Stomach (tissue), 4 donors: ENCODE results near the gene TOX3.

Source experiments
- CTCF ChIP-seq, 7 experiments: fragments of 450-650 bp in 4 of 7; fragments of 200-600 bp in 3 of 7; sonication (generic) in 3 of 7; IDR thresholded peaks; one replicate each; pipeline ENCODE4 v1.5.1; 2016 to 2019; ENCODE audit warnings: antibody characterized with exemption in 7 of 7, control low read depth in 2 of 7, mild to moderate bottlenecking in 1 of 7
- EP300 ChIP-seq: sonication (generic); formaldehyde crosslinking; IDR thresholded peaks from one replicate; pipeline ENCODE4 v1.6.1; 2017; ENCODE audit warnings: antibody characterized with exemption
- POLR2A ChIP-seq, 4 donors: fragments of 450-650 bp; IDR thresholded peaks; one replicate each; pipeline ENCODE4 v1.6.1; 2016; ENCODE audit warnings: antibody characterized with exemption in 4 of 4, control low read depth in 2 of 4, mild to moderate bottlenecking in 1 of 4, moderate library complexity in 1 of 4
- POLR2AphosphoS5 ChIP-seq, 3 donors: sonication (generic); formaldehyde crosslinking; IDR thresholded peaks; one replicate each; pipeline ENCODE4 v1.6.1; 2016; ENCODE audit warnings: antibody characterized with exemption in 3 of 3

- TF ChIP-seq CTCF (IDR thresholded peaks at IDR 0.05), result no peak
- no peak for TF ChIP-seq POLR2A (IDR thresholded peaks at IDR 0.05)
- TF ChIP-seq POLR2AphosphoS5 (IDR thresholded peaks at IDR 0.05), result no peak
- no peak for TF ChIP-seq EP300
These were observed 22.2 kb upstream of the TOX3 start for GRCh38 chr16:52568983-52569690.
